H1 (cell line): Measurements from ENCODE around the gene SCAPER. TPM values are rescaled to one million over a fixed set of nuclear protein-coding genes. Genes with fewer than 3 reads are reported as not detected.

Experiments
- CTCF ChIA-PET: fragments of 300-600 bp; sonication (Branson Sonifier 250); formaldehyde crosslinking; loops from one replicate; lab custom pipeline; 2021; ENCODE audit not compliant: partially characterized antibody; lab: Charles Lee
- POLR2A ChIA-PET: fragments of 300-600 bp; sonication (Branson Sonifier 250); formaldehyde crosslinking; loops from one replicate; lab custom pipeline; 2021; ENCODE audit warnings: inconsistent platforms; ENCODE audit not compliant: partially characterized antibody; lab: Charles Lee
- DNase-seq, 2 experiments: peaks; one replicate each; pipeline versions ENCODE4 v3.0.0 to v3.0.0-alpha.2; 2010 to 2022; ENCODE audit warnings: low spot score in 2 of 2, low read depth in 1 of 2, mixed read lengths in 1 of 2
- FAIRE-seq: peaks from 2 replicates; lab custom pipeline; 2011; peaks lifted over from hg19 to GRCh38; lab: Jason Lieb, UNC
- H2AFZ ChIP-seq: 2 replicates; pipeline ENCODE4 v1.8.1; 2012; ENCODE audit warnings: low read length, inconsistent platforms
- H2AK5ac ChIP-seq: 2 replicates; pipeline ENCODE4 v1.6.1; 2013; ENCODE audit warnings: low read depth, low read length
- H2BK120ac ChIP-seq: replicated peaks from 2 replicates; pipeline ENCODE3; 2013; ENCODE audit warnings: low read depth, low read length, inconsistent platforms
- H2BK12ac ChIP-seq: 2 replicates; pipeline ENCODE4 v1.6.1; 2013; ENCODE audit warnings: low read depth, low read length
- H2BK15ac ChIP-seq: 2 replicates; pipeline ENCODE4 v1.6.1; 2013; ENCODE audit warnings: low read length
- H2BK20ac ChIP-seq: 2 replicates; pipeline ENCODE4 v1.6.1; 2013; ENCODE audit warnings: low read length
- H2BK5ac ChIP-seq: 2 replicates; pipeline ENCODE4 v1.6.1; 2013; ENCODE audit warnings: low read depth, low read length
- H3K14ac ChIP-seq: 2 replicates; pipeline ENCODE4 v1.6.1; 2013; ENCODE audit warnings: inconsistent platforms; ENCODE audit not compliant: insufficient read length
- H3K18ac ChIP-seq: 2 replicates; pipeline ENCODE4 v1.6.1; 2013; ENCODE audit warnings: low read length; ENCODE audit errors: extremely low read depth
- H3K23ac ChIP-seq: 2 replicates; pipeline ENCODE4 v1.6.1; 2013; ENCODE audit warnings: inconsistent platforms; ENCODE audit not compliant: insufficient read length
- H3K23me2 ChIP-seq: 2 replicates; pipeline ENCODE4 v1.6.1; 2013; ENCODE audit warnings: low read depth, low read length
- H3K27ac ChIP-seq: 2 replicates; pipeline ENCODE4 v1.6.1; 2011; ENCODE audit warnings: low read depth, low read length, inconsistent platforms
- H3K27me3 ChIP-seq, 4 experiments: replicated peaks in 1 of 4; 1 replicate in 1 of 4; 2 replicates in 3 of 4; pipeline versions ENCODE4 v1.6.1 to v1.8.1; 2011 to 2013; ENCODE audit warnings: low read length in 3 of 4, mild to moderate bottlenecking in 3 of 4, inconsistent platforms in 2 of 4, mixed read lengths in 2 of 4, moderate library complexity in 1 of 4; ENCODE audit not compliant: control insufficient read depth in 3 of 4, insufficient read depth in 3 of 4; ENCODE audit errors: extremely low read depth in 1 of 4
- H3K36me3 ChIP-seq, 4 experiments: 2 replicates each; pipeline versions ENCODE4 v1.6.1 to v1.8.1; 2011 to 2013; ENCODE audit warnings: mild to moderate bottlenecking in 4 of 4, low read length in 3 of 4, moderate library complexity in 2 of 4, control low read depth in 1 of 4, inconsistent platforms in 1 of 4; ENCODE audit not compliant: insufficient read depth in 4 of 4, control insufficient read depth in 2 of 4
- H3K4ac ChIP-seq: replicated peaks from 2 replicates; pipeline ENCODE3; 2013; ENCODE audit warnings: low read length, low read depth, mixed read lengths, inconsistent platforms; ENCODE audit not compliant: insufficient read length
- H3K4me1 ChIP-seq, 4 experiments: replicated peaks in 1 of 4; 1 replicate in 1 of 4; 2 replicates in 3 of 4; pipeline versions ENCODE4 v1.6.1 to v1.8.1; 2011 to 2013; ENCODE audit warnings: low read length in 3 of 4, inconsistent platforms in 2 of 4, mixed read lengths in 1 of 4; ENCODE audit not compliant: insufficient read depth in 4 of 4, control insufficient read depth in 3 of 4
- H3K4me2 ChIP-seq, 2 experiments: 2 replicates each; pipeline versions ENCODE4 v1.6.1 to v1.8.1; 2011 to 2013; ENCODE audit warnings: low read depth in 2 of 2, low read length in 2 of 2, control low read depth in 1 of 2, inconsistent platforms in 1 of 2, mild to moderate bottlenecking in 1 of 2; ENCODE audit not compliant: insufficient read depth in 1 of 2
- H3K4me3 ChIP-seq, 4 experiments: fragments of 200-600, 300-600 bp in 1 of 4; sonication (generic), shearing (Covaris generic), sonication (Bioruptor Twin) in 1 of 4; 2 replicates each; pipeline versions ENCODE4 v1.5.1 to v1.8.1; 2011 to 2016; ENCODE audit warnings: low read length in 4 of 4, low read depth in 3 of 4, control low read depth in 2 of 4, inconsistent platforms in 2 of 4, mild to moderate bottlenecking in 2 of 4, mixed read lengths in 1 of 4, moderate library complexity in 1 of 4; ENCODE audit not compliant: insufficient read depth in 2 of 4; ENCODE audit errors: extremely low read depth in 1 of 4
- H3K56ac ChIP-seq: replicated peaks from 2 replicates; pipeline ENCODE3; 2013; ENCODE audit warnings: low read depth, mild to moderate bottlenecking, mixed read lengths, low read length, inconsistent platforms; ENCODE audit not compliant: insufficient read length
- H3K79me1 ChIP-seq: 2 replicates; pipeline ENCODE4 v1.6.1; 2013; ENCODE audit warnings: low read depth, low read length, control low read depth
- H3K79me2 ChIP-seq, 2 experiments: 2 replicates each; pipeline versions ENCODE4 v1.6.1 to v1.8.1; 2012 to 2013; ENCODE audit warnings: low read length in 2 of 2, mild to moderate bottlenecking in 2 of 2, inconsistent platforms in 1 of 2; ENCODE audit not compliant: insufficient read depth in 2 of 2, control insufficient read depth in 1 of 2
- H3K9ac ChIP-seq, 4 experiments: replicated peaks in 1 of 4; 1 replicate in 1 of 4; 2 replicates in 3 of 4; pipeline versions ENCODE4 v1.6.1 to v1.8.1; 2011 to 2013; ENCODE audit warnings: low read depth in 3 of 4, low read length in 3 of 4, control low read depth in 2 of 4, mild to moderate bottlenecking in 2 of 4, moderate library complexity in 2 of 4, inconsistent platforms in 1 of 4; ENCODE audit errors: extremely low read depth in 1 of 4
- H3K9me3 ChIP-seq, 2 experiments: 2 replicates each; pipeline versions ENCODE4 v1.6.1 to v1.8.1; 2012 to 2013; ENCODE audit warnings: mild to moderate bottlenecking in 2 of 2, moderate library complexity in 2 of 2, control low read depth in 1 of 2, inconsistent platforms in 1 of 2, low read depth in 1 of 2, low read length in 1 of 2, mixed read lengths in 1 of 2; ENCODE audit not compliant: insufficient read depth in 2 of 2
- H4K20me1 ChIP-seq, 2 experiments: replicated peaks in 1 of 2; 2 replicates each; pipeline versions ENCODE3 to v1.8.1; 2011 to 2013; ENCODE audit warnings: inconsistent platforms in 2 of 2, low read length in 2 of 2, mild to moderate bottlenecking in 1 of 2; ENCODE audit not compliant: insufficient read depth in 2 of 2, control insufficient read depth in 1 of 2
- H4K5ac ChIP-seq: 2 replicates; pipeline ENCODE4 v1.6.1; 2013; ENCODE audit warnings: low read length, low read depth, mixed read lengths, inconsistent platforms; ENCODE audit not compliant: insufficient read length
- H4K8ac ChIP-seq: 2 replicates; pipeline ENCODE4 v1.8.0; 2013; ENCODE audit warnings: mild to moderate bottlenecking, moderate library complexity, low read length, inconsistent platforms; ENCODE audit not compliant: insufficient read depth; ENCODE audit errors: extremely low read depth
- H4K91ac ChIP-seq: replicated peaks from 2 replicates; pipeline ENCODE3; 2013; ENCODE audit warnings: low read length, mixed read lengths, inconsistent platforms; ENCODE audit not compliant: insufficient read length
- CBX5 ChIP-seq: fragments of 300-800, 300-1000 bp; sonication (generic); IDR thresholded peaks from 2 replicates; pipeline ENCODE4 v1.7.1; 2016; ENCODE audit warnings: antibody characterized with exemption, low read length, low read depth
- EGR1 ChIP-seq: IDR thresholded peaks from 2 replicates; pipeline ENCODE4 v1.6.1; 2011; ENCODE audit warnings: low read depth, low read length, borderline replicate concordance
- EP300 ChIP-seq, 2 experiments: IDR thresholded peaks; 1 replicate in 1 of 2; 2 replicates in 1 of 2; pipeline ENCODE4 v1.6.1; 2011 to 2012; ENCODE audit warnings: low read depth in 2 of 2, low read length in 2 of 2, mild to moderate bottlenecking in 2 of 2, borderline replicate concordance in 1 of 2, inconsistent platforms in 1 of 2, moderate library complexity in 1 of 2
- GABPA ChIP-seq: IDR thresholded peaks from 2 replicates; pipeline ENCODE4 v1.6.1; 2011; ENCODE audit warnings: mild to moderate bottlenecking, low read length, moderate library complexity, borderline replicate concordance; ENCODE audit not compliant: insufficient read depth
- HDAC6 ChIP-seq: IDR thresholded peaks from one replicate; pipeline ENCODE4 v1.7.1; 2012; ENCODE audit warnings: low read depth, mild to moderate bottlenecking, inconsistent platforms, low read length, moderate library complexity
- KDM1A ChIP-seq: fragments of 200-600, 300-600 bp; sonication (generic); IDR thresholded peaks from 2 replicates; pipeline ENCODE4 v1.7.1; 2016; ENCODE audit warnings: mild to moderate bottlenecking, low read length, borderline replicate concordance
- KDM5A ChIP-seq: fragments of 200-600 bp; IDR thresholded peaks from 2 replicates; pipeline ENCODE4 v1.7.1; 2012; ENCODE audit warnings: mild to moderate bottlenecking, low read length, inconsistent platforms, mixed read lengths
- MAFK ChIP-seq: IDR thresholded peaks from 2 replicates; pipeline ENCODE4 v1.6.1; 2012; ENCODE audit warnings: low read depth, mild to moderate bottlenecking, improper control_type of control experiment, low read length
- NANOG ChIP-seq: IDR thresholded peaks from 2 replicates; pipeline ENCODE4 v1.6.1; 2011; ENCODE audit warnings: low read length, low read depth, mild to moderate bottlenecking, inconsistent platforms; ENCODE audit not compliant: insufficient read depth, poor library complexity, severe bottlenecking
- POLR2AphosphoS5 ChIP-seq: IDR thresholded peaks from 2 replicates; pipeline ENCODE4 v1.6.1; 2011; ENCODE audit warnings: low read depth, low read length
- TCF12 ChIP-seq: IDR thresholded peaks from 2 replicates; pipeline ENCODE4 v1.6.1; 2011; ENCODE audit warnings: low read depth, mild to moderate bottlenecking, low read length
- ZNF274 ChIP-seq: IDR thresholded peaks from 2 replicates; pipeline ENCODE4 v1.7.0; 2012; ENCODE audit warnings: low read length, borderline replicate concordance; ENCODE audit errors: extremely low read depth
- WGBS, 2 experiments: shearing (Covaris generic) in 1 of 2; methylation state at CpG; one replicate each; pipeline versions ENCODE4 v1.1.6 to v1.1.7; 2013 to 2015; ENCODE audit warnings: low lambda C conversion rate in 2 of 2, mixed read lengths in 2 of 2, inconsistent platforms in 1 of 2, low coverage in 1 of 2, missing lambda C conversion rate in 1 of 2; ENCODE audit not compliant: insufficient replicate concordance in 2 of 2, insufficient coverage in 1 of 2, insufficient read length in 1 of 2; ENCODE audit errors: extremely low coverage in 1 of 2, missing lambda C conversion rate in 1 of 2; 5-methylcytosine and 5-hydroxymethylcytosine counted together
- polyA plus RNA-seq, 7 experiments: library from polyadenylated mRNA; depleted of rRNA in 3 of 7; stranded (reverse) in 5 of 7; unstranded in 2 of 7; fragments of >200 nt in 5 of 7; fragments of 200-250 nt in 2 of 7; gene quantifications; 1 replicate in 5 of 7; 2 replicates in 1 of 7; 4 replicates in 1 of 7; pipeline versions ENCODE4 v1.2.1 to v1.2.3, GENCODE V29; 2011 to 2013; ENCODE audit warnings: missing spikeins in 2 of 7, mixed read lengths in 2 of 7
- total RNA-seq: library from RNA; stranded (reverse); fragmentation: NEBNext Ultra II Directional; extraction: Animal tissue kit (Norgen Biotek cat#: 25700); gene quantifications from 2 replicates; pipeline ENCODE4 v1.2.1, GENCODE V29; 2021

SCAPER gene
- total and polyA plus RNA-seq, 2 of the 8 experiments (the other 6 are each of a cell fraction or from before 2014, with no cell fraction given): 1.6 to 6.8 TPM

DNA sequence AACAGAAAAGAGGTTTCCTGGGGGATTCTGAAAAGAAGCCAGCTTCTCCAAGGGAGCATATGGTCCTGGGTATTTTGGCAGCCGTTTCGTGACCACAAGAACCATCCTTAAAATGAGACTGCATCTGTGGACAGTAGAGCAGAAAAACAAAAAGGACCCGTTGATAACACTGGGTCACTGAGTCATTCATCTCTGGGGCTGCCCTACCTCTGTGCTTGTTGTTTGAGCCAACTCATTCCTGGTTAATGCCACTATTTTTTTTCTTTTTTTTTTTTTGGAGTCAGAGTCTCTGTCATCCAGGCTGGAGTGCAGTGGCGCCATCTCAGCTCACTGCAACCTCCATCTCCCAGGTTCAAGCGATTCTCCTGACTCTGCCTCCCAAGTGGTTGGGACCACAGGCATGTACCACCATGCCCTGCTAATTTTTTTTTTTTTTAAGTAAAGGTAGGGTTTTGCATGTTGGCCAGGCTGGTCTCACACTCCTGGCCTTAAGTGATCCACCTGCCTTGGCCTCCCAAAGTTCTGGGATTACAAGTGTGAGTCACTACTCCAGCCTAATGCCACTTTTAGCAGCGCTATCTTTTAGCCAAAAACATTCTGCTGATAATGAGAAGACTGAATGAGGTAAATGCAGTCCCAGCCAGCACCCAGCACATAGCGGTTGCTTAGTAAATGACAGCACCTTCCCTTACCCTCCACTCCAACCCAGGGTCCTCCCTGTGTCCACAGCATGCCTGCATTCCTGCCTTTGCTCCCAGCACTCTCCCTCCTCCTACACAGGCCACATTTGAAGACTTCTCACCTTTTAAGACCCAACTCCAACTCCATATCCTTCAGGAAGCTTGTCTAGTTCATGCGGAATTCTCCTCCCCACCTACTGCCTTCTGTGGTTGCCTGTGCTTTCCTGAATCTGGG lies 577.7 kb downstream of the SCAPER start:
- Histone ChIP-seq H3K27ac (no peak overlapping the region), H2BK20ac (no peak overlapping the region), H3K27me3 (no peaks in the 10 kb centered on the region; a peak in 1 of 7 replicates), H3K79me1 (no peaks in the 10 kb centered on the region), H2AK5ac (no peak overlapping the region), H3K9ac (no peak overlapping the region), H3K18ac (no peak overlapping the region), H2AFZ (no peak overlapping the region), H2BK12ac (no peak overlapping the region), H3K4ac (no peak overlapping the region), H4K91ac (no peak overlapping the region), H3K36me3 (no peaks in the 10 kb centered on the region), H3K4me1 (no peaks in the 10 kb centered on the region), H3K4me2 (no peak overlapping the region), H3K4me3 (no peak overlapping the region), H3K9me3 (no peaks in the 10 kb centered on the region), H2BK5ac (no peak overlapping the region), H4K20me1 (no peaks in the 10 kb centered on the region), H4K5ac (no peak overlapping the region), H3K79me2 (no peaks in the 10 kb centered on the region), H3K14ac (no peak overlapping the region), H3K23ac (no peak overlapping the region), H2BK120ac (no peak overlapping the region), H4K8ac (no peak overlapping the region), H3K23me2 (no peaks in the 10 kb centered on the region), H2BK15ac (no peak overlapping the region), H3K56ac (no peak overlapping the region)
- ChIA-PET CTCF (interaction anchor here (0.6 to 6.3 kb wide), 5 partner anchors 93 to 1814 kb away, joined by 3 to 55 read pairs (median 4); no protein-coding TSS in a partner anchor), POLR2A (interaction anchor here (1.5 kb wide), 1 partner anchor 9 kb away, joined by 6 read pairs; the partner anchor contains the start of gene ISL2)
- DNase-seq: no peak
- WGBS, 2 experiments: 92% methylated on average over 8 of the region's 8 CpGs; no CpG with 5 or more reads in 1 of the 2 experiments
- FAIRE-seq: no peak
- TF ChIP-seq EP300 (IDR thresholded peaks at IDR 0.05; ENCODE audit: borderline replicate concordance in 1 of 2, low read depth in 2 of 2, low read length in 2 of 2): no peak
- TF ChIP-seq POLR2AphosphoS5: no peak
- no peak for TF ChIP-seq KDM5A
- no peak for TF ChIP-seq KDM1A
- no peak for TF ChIP-seq HDAC6
- TF ChIP-seq TCF12: no peak
- no peak for TF ChIP-seq MAFK
- no peak for TF ChIP-seq EGR1
- TF ChIP-seq ZNF274: no peak
- no peak for TF ChIP-seq NANOG
- TF ChIP-seq GABPA: no peak
- no peak for TF ChIP-seq CBX5
